Measurements from ENCODE around the gene KRT77.
A peak's percentile ranks its signal among the peaks of the same experiment; 100 is the strongest.
"Not testable (repeated sequence)": the region's sequence is repeated elsewhere in the genome, so short reads cannot be mapped to it uniquely, and the experiment has no call there.

Gene KRT77

GRCh38 chr12:52703424-52703823 is at the start of gene KRT77:
Gene KRT77 (minus strand): TSS chr12:52703524. CDS start chr12:52703434, 90 bp downstream.
- FAIRE-seq (no peak), DNase-seq (ENCODE audit: insufficient read length, low spot score) (no peak)

- FAIRE-seq (no peak), DNase-seq (ENCODE audit: insufficient read length, low spot score) (no peak)
Measured at GRCh38 chr12:52752516-52752915, 49.2 kb upstream of the KRT77 start.

GRCh38 chr12:52751795-52752194 is 48.5 kb upstream of the KRT77 start:
- no peak for FAIRE-seq

GRCh38 chr12:52750532-52750931 is 47.2 kb upstream of the KRT77 start:
- FAIRE-seq; DNase-seq (ENCODE audit: insufficient read length, low spot score): not testable (repeated sequence)

More at GRCh38 chr12:52751795-52752194, 48.5 kb upstream of the KRT77 start:
- DNase-seq (ENCODE audit: insufficient read length, low spot score): no peak

- no peak for FAIRE-seq
- no peak for DNase-seq (ENCODE audit: insufficient read length, low spot score)
Measured at GRCh38 chr12:52749827-52750226, 46.5 kb upstream of the KRT77 start.

- no peak for FAIRE-seq
- no peak for DNase-seq (ENCODE audit: insufficient read length, low spot score)
Measured at GRCh38 chr12:52748578-52748977, 45.3 kb upstream of the KRT77 start.

- FAIRE-seq (no peak), DNase-seq (ENCODE audit: insufficient read length, low spot score) (no peak)
Measured at GRCh38 chr12:52745554-52745953, 42.2 kb upstream of the KRT77 start.

- DNase-seq (ENCODE audit: insufficient read length, low spot score): no peak
- no peak for FAIRE-seq
Measured at GRCh38 chr12:52744493-52745156, 41.3 kb upstream of the KRT77 start.

- FAIRE-seq (no peak), DNase-seq (ENCODE audit: insufficient read length, low spot score) (no peak)
Measured at GRCh38 chr12:52742822-52743457, 39.6 kb upstream of the KRT77 start.

GRCh38 chr12:52742196-52742580 is 38.9 kb upstream of the KRT77 start:
- FAIRE-seq: no peak
- DNase-seq (ENCODE audit: insufficient read length, low spot score): no peak

- no peak for FAIRE-seq
Measured at GRCh38 chr12:52741375-52742195, 38.3 kb upstream of the KRT77 start.

GRCh38 chr12:52740584-52740983 is 37.3 kb upstream of the KRT77 start:
- DNase-seq (ENCODE audit: insufficient read length, low spot score): no peak
- FAIRE-seq: no peak

More at GRCh38 chr12:52741375-52742195, 38.3 kb upstream of the KRT77 start:
- DNase-seq (ENCODE audit: insufficient read length, low spot score): peak; percentile 33

GRCh38 chr12:52739963-52740362 is 36.6 kb upstream of the KRT77 start:
- DNase-seq (ENCODE audit: insufficient read length, low spot score): no peak

GRCh38 chr12:52735816-52736632 is 32.7 kb upstream of the KRT77 start:
- no peak for DNase-seq (ENCODE audit: insufficient read length, low spot score)
- FAIRE-seq: no peak

More at GRCh38 chr12:52739963-52740362, 36.6 kb upstream of the KRT77 start:
- no peak for FAIRE-seq

- FAIRE-seq: no peak
Measured at GRCh38 chr12:52735106-52735505, 31.8 kb upstream of the KRT77 start.

GRCh38 chr12:52730793-52731192 is 27.5 kb upstream of the KRT77 start:
- FAIRE-seq (no peak), DNase-seq (ENCODE audit: insufficient read length, low spot score) (no peak)

More at GRCh38 chr12:52735106-52735505, 31.8 kb upstream of the KRT77 start:
- DNase-seq (ENCODE audit: insufficient read length, low spot score): no peak

- DNase-seq (ENCODE audit: insufficient read length, low spot score): no peak
- no peak for FAIRE-seq
Measured at GRCh38 chr12:52730383-52730782, 27.1 kb upstream of the KRT77 start.

GRCh38 chr12:52729147-52729546 is 25.8 kb upstream of the KRT77 start:
- no peak for DNase-seq (ENCODE audit: insufficient read length, low spot score)
- FAIRE-seq: no peak

- no peak for FAIRE-seq
- no peak for DNase-seq (ENCODE audit: insufficient read length, low spot score)
Measured at GRCh38 chr12:52728374-52728773, 25.1 kb upstream of the KRT77 start.

- FAIRE-seq (no peak), DNase-seq (ENCODE audit: insufficient read length, low spot score) (no peak)
Measured at GRCh38 chr12:52727037-52727436, 23.7 kb upstream of the KRT77 start.

- DNase-seq (ENCODE audit: insufficient read length, low spot score) (no peak), FAIRE-seq (no peak)
Measured at GRCh38 chr12:52726451-52726850, 23.1 kb upstream of the KRT77 start.
